Measurements from ENCODE around the gene COPS9.

- no peak for TF ChIP-seq CTCF (IDR thresholded peaks at IDR 0.05)
- TF ChIP-seq POLR2A (IDR thresholded peaks at IDR 0.05), result no peak
Observed at GRCh38 chr2:240138254-240138984, 2.3 kb upstream of the COPS9 start.

Measured in body of pancreas (tissue), 4 donors.